ENCODE results near the gene OR4D1. TPM values are rescaled to one million over a fixed set of nuclear protein-coding genes. Genes with fewer than 3 reads are reported as not detected.

The OR4D1 gene
- total and polyA plus RNA-seq, 9 of the 15 experiments (the other 6 are each of a cell fraction or from before 2014, with no cell fraction given), result not detected

DNA sequence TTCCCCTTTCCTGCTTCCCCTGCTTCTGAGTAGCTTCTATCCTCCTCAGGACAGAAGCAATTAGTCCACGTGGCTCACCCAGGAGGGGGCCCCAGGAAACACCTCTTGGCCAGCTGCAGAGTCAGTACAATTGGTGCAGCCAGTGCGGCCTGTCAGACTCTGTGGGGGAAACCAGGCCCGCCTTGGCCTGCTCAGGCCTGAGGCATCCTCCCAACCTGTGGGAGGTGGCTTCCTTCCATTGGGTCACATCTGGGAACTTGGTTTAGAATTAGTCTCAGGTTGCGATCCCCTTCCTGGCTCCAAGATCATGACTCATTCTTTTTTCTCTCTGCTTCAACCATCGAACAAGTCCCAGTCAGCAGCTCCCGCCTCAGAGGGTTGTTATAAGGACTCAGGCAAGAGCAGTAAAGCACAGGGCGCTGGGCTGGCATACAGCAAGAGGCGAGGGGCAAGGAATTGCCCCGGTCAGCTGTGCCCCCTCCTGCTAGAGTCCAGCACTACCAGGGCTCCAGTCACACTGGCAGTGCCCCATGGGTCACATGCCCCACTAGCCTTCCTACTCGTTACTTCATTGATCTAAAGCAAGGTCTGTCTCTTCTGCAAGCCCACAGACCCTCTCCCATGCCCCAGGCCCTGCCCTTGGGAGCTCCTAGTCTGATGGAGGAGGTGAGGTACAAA lies 36.3 kb downstream of the OR4D1 start (continued):
- TF ChIP-seq TEAD1 (CRISPR knock-in tag; IDR thresholded peaks at IDR 0.05) (0 out of 4 replicates have a peak, but pooled peaks of 1 of the 2 experiments have one; percentile 6), SREBF1 (IDR thresholded peaks at IDR 0.05; ENCODE audit: borderline replicate concordance, low read depth, low read length) (no peak), NR2C2 (CRISPR knock-in tag; IDR thresholded peaks at IDR 0.05) (no peak), NR2C2 (tag; IDR thresholded peaks at IDR 0.05) (0 out of 2 replicates have a peak, but pooled peaks have one; percentile 20), ZNF316 (IDR thresholded peaks at IDR 0.05) (peak; percentile 66), GTF2A2 (tag; IDR thresholded peaks at IDR 0.05) (no peak), TFAM (CRISPR knock-in tag; conservative IDR thresholded peaks at IDR 0.05) (no peak), PRPF4 (IDR thresholded peaks at IDR 0.05; ENCODE audit: insufficient read depth, low read depth, low read length, poor library complexity, severe bottlenecking) (no peak), EZH2 (IDR thresholded peaks at IDR 0.05; ENCODE audit: borderline replicate concordance, low read depth, low read length) (no peak), TRIM24 (IDR thresholded peaks at IDR 0.05) (no peak), PYGO2 (tag; IDR thresholded peaks at IDR 0.05) (0 out of 2 replicates have a peak, but pooled peaks have one; percentile 9), ZFP30 (CRISPR knock-in tag; IDR thresholded peaks at IDR 0.05; ENCODE audit: borderline replicate concordance) (no peak), FOXK2 (conservative IDR thresholded peaks at IDR 0.05 in 1 of 2, IDR thresholded peaks at IDR 0.05 in 1 of 2; ENCODE audit: low read depth in 2 of 2) (no peak), CHD1 (IDR thresholded peaks at IDR 0.05; ENCODE audit: low read length) (no peak), POLR3G (IDR thresholded peaks at IDR 0.05; ENCODE audit: extremely low read depth, insufficient read length, insufficient replicate concordance) (no peak), ELF2 (CRISPR knock-in tag; IDR thresholded peaks at IDR 0.05) (no peak)
- TF ChIP-seq, protein P1, sequence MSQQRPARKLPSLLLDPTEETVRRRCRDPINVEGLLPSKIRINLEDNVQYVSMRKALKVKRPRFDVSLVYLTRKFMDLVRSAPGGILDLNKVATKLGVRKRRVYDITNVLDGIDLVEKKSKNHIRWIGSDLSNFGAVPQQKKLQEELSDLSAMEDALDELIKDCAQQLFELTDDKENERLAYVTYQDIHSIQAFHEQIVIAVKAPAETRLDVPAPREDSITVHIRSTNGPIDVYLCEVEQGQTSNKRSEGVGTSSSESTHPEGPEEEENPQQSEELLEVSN (IDR thresholded peaks at IDR 0.05; ENCODE audit: borderline replicate concordance in 1 of 2, extremely low read depth in 1 of 2, insufficient read depth in 1 of 2, insufficient read length in 1 of 2, low read depth in 1 of 2, low read length in 1 of 2, poor library complexity in 1 of 2, severe bottlenecking in 1 of 2), result peak in 1 of 2 experiments; percentile 55
- TF ChIP-seq, protein P2, sequence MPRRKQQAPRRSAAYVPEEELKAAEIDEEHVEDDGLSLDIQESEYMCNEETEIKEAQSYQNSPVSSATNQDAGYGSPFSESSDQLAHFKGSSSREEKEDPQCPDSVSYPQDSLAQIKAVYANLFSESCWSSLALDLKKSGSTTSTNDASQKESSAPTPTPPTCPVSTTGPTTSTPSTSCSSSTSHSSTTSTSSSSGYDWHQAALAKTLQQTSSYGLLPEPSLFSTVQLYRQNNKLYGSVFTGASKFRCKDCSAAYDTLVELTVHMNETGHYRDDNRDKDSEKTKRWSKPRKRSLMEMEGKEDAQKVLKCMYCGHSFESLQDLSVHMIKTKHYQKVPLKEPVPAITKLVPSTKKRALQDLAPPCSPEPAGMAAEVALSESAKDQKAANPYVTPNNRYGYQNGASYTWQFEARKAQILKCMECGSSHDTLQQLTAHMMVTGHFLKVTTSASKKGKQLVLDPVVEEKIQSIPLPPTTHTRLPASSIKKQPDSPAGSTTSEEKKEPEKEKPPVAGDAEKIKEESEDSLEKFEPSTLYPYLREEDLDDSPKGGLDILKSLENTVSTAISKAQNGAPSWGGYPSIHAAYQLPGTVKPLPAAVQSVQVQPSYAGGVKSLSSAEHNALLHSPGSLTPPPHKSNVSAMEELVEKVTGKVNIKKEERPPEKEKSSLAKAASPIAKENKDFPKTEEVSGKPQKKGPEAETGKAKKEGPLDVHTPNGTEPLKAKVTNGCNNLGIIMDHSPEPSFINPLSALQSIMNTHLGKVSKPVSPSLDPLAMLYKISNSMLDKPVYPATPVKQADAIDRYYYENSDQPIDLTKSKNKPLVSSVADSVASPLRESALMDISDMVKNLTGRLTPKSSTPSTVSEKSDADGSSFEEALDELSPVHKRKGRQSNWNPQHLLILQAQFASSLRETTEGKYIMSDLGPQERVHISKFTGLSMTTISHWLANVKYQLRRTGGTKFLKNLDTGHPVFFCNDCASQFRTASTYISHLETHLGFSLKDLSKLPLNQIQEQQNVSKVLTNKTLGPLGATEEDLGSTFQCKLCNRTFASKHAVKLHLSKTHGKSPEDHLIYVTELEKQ (CRISPR knock-in tag; IDR thresholded peaks at IDR 0.05), result no peak
- TF ChIP-seq, protein P3, sequence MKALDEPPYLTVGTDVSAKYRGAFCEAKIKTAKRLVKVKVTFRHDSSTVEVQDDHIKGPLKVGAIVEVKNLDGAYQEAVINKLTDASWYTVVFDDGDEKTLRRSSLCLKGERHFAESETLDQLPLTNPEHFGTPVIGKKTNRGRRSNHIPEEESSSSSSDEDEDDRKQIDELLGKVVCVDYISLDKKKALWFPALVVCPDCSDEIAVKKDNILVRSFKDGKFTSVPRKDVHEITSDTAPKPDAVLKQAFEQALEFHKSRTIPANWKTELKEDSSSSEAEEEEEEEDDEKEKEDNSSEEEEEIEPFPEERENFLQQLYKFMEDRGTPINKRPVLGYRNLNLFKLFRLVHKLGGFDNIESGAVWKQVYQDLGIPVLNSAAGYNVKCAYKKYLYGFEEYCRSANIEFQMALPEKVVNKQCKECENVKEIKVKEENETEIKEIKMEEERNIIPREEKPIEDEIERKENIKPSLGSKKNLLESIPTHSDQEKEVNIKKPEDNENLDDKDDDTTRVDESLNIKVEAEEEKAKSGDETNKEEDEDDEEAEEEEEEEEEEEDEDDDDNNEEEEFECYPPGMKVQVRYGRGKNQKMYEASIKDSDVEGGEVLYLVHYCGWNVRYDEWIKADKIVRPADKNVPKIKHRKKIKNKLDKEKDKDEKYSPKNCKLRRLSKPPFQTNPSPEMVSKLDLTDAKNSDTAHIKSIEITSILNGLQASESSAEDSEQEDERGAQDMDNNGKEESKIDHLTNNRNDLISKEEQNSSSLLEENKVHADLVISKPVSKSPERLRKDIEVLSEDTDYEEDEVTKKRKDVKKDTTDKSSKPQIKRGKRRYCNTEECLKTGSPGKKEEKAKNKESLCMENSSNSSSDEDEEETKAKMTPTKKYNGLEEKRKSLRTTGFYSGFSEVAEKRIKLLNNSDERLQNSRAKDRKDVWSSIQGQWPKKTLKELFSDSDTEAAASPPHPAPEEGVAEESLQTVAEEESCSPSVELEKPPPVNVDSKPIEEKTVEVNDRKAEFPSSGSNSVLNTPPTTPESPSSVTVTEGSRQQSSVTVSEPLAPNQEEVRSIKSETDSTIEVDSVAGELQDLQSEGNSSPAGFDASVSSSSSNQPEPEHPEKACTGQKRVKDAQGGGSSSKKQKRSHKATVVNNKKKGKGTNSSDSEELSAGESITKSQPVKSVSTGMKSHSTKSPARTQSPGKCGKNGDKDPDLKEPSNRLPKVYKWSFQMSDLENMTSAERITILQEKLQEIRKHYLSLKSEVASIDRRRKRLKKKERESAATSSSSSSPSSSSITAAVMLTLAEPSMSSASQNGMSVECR (CRISPR knock-in tag; IDR thresholded peaks at IDR 0.05), result no peak
